HG02798 (cell line): ENCODE measurements around the gene AKR1C2.
"Not testable (repeated sequence)": the region's sequence is repeated elsewhere in the genome, so short reads cannot be mapped to it uniquely, and the experiment has no call there.

Source experiments
- ATAC-seq: cut with Tn5 transposase; IDR thresholded peaks from one replicate; pipeline ENCODE4 v1.9.1; 2021; ENCODE audit warnings: mild to moderate bottlenecking; ENCODE audit not compliant: unreplicated experiment, poor library complexity

Gene AKR1C2

GRCh38 chr10:4962876-4963814 is 40.5 kb downstream of the AKR1C2 start, which contains the start of gene AKR1C1:
Gene AKR1C1, plus strand, starts transcription at chr10:4963415. Its CDS starts 30 bp downstream, at chr10:4963445.
- not testable (repeated sequence) for ATAC-seq

GRCh38 chr10:4962308-4962707 is 41.3 kb downstream of the AKR1C2 start:
- not testable (repeated sequence) for ATAC-seq

- ATAC-seq, result not testable (repeated sequence)
These were observed 42.1 kb downstream of the AKR1C2 start for GRCh38 chr10:4961558-4961957.

GRCh38 chr10:4956955-4957645 is 46.6 kb downstream of the AKR1C2 start:
- ATAC-seq, result not testable (repeated sequence)

GRCh38 chr10:4956088-4956487 is 47.6 kb downstream of the AKR1C2 start:
- ATAC-seq, result not testable (repeated sequence)

GRCh38 chr10:4953405-4953804 is 50.3 kb downstream of the AKR1C2 start:
- ATAC-seq, result no peak

- not testable (repeated sequence) for ATAC-seq
These were observed 52.0 kb downstream of the AKR1C2 start for GRCh38 chr10:4951512-4952162.

GRCh38 chr10:4947635-4948596 is 55.7 kb downstream of the AKR1C2 start:
- no peak for ATAC-seq

GRCh38 chr10:4947039-4947634 is 56.5 kb downstream of the AKR1C2 start:
- no peak for ATAC-seq

- ATAC-seq, result no peak
These were observed 57.6 kb downstream of the AKR1C2 start for GRCh38 chr10:4945766-4946717.

GRCh38 chr10:4944841-4945240 is 58.8 kb downstream of the AKR1C2 start:
- no peak for ATAC-seq

- ATAC-seq, result no peak
These were observed 59.8 kb downstream of the AKR1C2 start for GRCh38 chr10:4943821-4944220.

GRCh38 chr10:4943416-4943815 is 60.2 kb downstream of the AKR1C2 start:
- ATAC-seq, result not testable (repeated sequence)

GRCh38 chr10:4942931-4943330 is 60.7 kb downstream of the AKR1C2 start:
- not testable (repeated sequence) for ATAC-seq

- no peak for ATAC-seq
These were observed 61.9 kb downstream of the AKR1C2 start for GRCh38 chr10:4941540-4942330.

- not testable (repeated sequence) for ATAC-seq
These were observed 62.7 kb downstream of the AKR1C2 start for GRCh38 chr10:4940909-4941308.

GRCh38 chr10:4940073-4940428 is 63.6 kb downstream of the AKR1C2 start:
- not testable (repeated sequence) for ATAC-seq
